ENCODE data around the gene SCN4B. TPM values are rescaled to one million over a fixed set of nuclear protein-coding genes. Genes with fewer than 3 reads are reported as not detected.

The SCN4B gene
- total RNA-seq, 1 experiment from 2014 or later, result 0.33 TPM

- CTCF ChIA-PET, result no interaction called here
- Histone ChIP-seq H3K27ac (ENCODE audit: low read length) (no peak overlapping the region), H3K4me1 (ENCODE audit: control insufficient read depth, insufficient read depth, low read length) (no peaks in the 10 kb centered on the region), H3K4me3 (ENCODE audit: low read depth in 2 of 2, low read length in 2 of 2) (no peak overlapping the region), H3K9me3 (ENCODE audit: control insufficient read depth, insufficient read depth, low read depth, low read length) (no peaks in the 10 kb centered on the region), H3K27me3 (ENCODE audit: control insufficient read depth, insufficient read depth, low read length) (peaks cover 10% of the 10 kb centered on the region), H3K36me3 (ENCODE audit: control insufficient read depth, insufficient read depth, low read length) (no peaks in the 10 kb centered on the region)
- TF ChIP-seq SIN3A (IDR thresholded peaks at IDR 0.05; ENCODE audit: borderline replicate concordance, insufficient read depth, low read depth, low read length) (no peak), REST (IDR thresholded peaks at IDR 0.05; ENCODE audit: insufficient read depth in 1 of 2, low read depth in 2 of 2, low read length in 1 of 2) (no peak), CTCF (IDR thresholded peaks at IDR 0.05) (no peak), TCF7L2 (IDR thresholded peaks at IDR 0.05; ENCODE audit: low read depth, low read length) (no peak), POLR2AphosphoS5 (IDR thresholded peaks at IDR 0.05; ENCODE audit: low read depth, low read length) (no peak)
- DNase-seq (ENCODE audit: low read depth, low spot score), result no peak
- POLR2A ChIA-PET, result no interaction called here
- no peak for ATAC-seq
- in situ Hi-C loops (cut with HindIII; ENCODE audit: low pct_unique_long_range_greater_than_20kb, low sequenced_read_pairs) (no loop called here), intact Hi-C loops (cut with micrococcal nuclease; ENCODE audit: unreplicated experiment) (no loop called here)
- no TSS peak for BruUV-seq (replicated peaks)
Measured at GRCh38 chr11:118168751-118169150, 16.1 kb upstream of the SCN4B start.

- Histone ChIP-seq H3K36me3 (ENCODE audit: control insufficient read depth, insufficient read depth, low read length) (no peaks in the 10 kb centered on the region), H3K27ac (ENCODE audit: low read length) (no peak overlapping the region), H3K4me1 (ENCODE audit: control insufficient read depth, insufficient read depth, low read length) (no peaks in the 10 kb centered on the region), H3K4me3 (ENCODE audit: low read depth in 2 of 2, low read length in 2 of 2) (no peak overlapping the region), H3K27me3 (ENCODE audit: control insufficient read depth, insufficient read depth, low read length) (peaks cover 10% of the 10 kb centered on the region), H3K9me3 (ENCODE audit: control insufficient read depth, insufficient read depth, low read depth, low read length) (no peaks in the 10 kb centered on the region)
- in situ Hi-C loops (cut with HindIII; ENCODE audit: low pct_unique_long_range_greater_than_20kb, low sequenced_read_pairs) (no loop called here), intact Hi-C loops (cut with micrococcal nuclease; ENCODE audit: unreplicated experiment) (no loop called here)
- ATAC-seq, result no peak
- POLR2A ChIA-PET, result no interaction called here
- no peak for DNase-seq (ENCODE audit: low read depth, low spot score)
- BruUV-seq (replicated peaks), result no TSS peak
- CTCF ChIA-PET, result no interaction called here
- TF ChIP-seq TCF7L2 (IDR thresholded peaks at IDR 0.05; ENCODE audit: low read depth, low read length) (no peak), POLR2AphosphoS5 (IDR thresholded peaks at IDR 0.05; ENCODE audit: low read depth, low read length) (no peak), CTCF (IDR thresholded peaks at IDR 0.05) (no peak), SIN3A (IDR thresholded peaks at IDR 0.05; ENCODE audit: borderline replicate concordance, insufficient read depth, low read depth, low read length) (no peak), REST (IDR thresholded peaks at IDR 0.05; ENCODE audit: insufficient read depth in 1 of 2, low read depth in 2 of 2, low read length in 1 of 2) (no peak)
Measured at GRCh38 chr11:118168316-118168715, 15.7 kb upstream of the SCN4B start.
